Measurements from ENCODE around the gene PROX1.

PROX1 gene

DNA sequence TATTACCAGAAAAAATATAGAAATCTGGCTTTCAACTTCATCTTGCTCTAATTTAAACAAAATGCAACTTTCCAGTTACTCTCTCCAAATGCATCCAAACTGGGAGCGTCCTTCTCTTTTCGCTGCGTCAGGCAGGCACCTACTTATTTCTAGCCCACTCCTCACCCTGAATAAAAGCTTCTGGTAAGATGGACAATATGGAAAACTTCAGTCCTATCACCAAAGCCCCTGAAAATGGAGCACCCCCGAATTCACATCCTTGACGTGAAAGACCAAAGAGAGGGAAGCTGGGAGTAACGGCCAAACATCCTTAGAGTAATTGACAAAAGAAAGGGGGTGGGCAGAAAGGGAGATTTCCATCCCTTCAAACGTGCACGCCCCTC is 5.5 kb upstream of the PROX1 start:
- no peak for DNase-seq

- no peak for DNase-seq
Measured at GRCh38 chr1:213982672-213983492, 4.9 kb upstream of the PROX1 start.

DNA sequence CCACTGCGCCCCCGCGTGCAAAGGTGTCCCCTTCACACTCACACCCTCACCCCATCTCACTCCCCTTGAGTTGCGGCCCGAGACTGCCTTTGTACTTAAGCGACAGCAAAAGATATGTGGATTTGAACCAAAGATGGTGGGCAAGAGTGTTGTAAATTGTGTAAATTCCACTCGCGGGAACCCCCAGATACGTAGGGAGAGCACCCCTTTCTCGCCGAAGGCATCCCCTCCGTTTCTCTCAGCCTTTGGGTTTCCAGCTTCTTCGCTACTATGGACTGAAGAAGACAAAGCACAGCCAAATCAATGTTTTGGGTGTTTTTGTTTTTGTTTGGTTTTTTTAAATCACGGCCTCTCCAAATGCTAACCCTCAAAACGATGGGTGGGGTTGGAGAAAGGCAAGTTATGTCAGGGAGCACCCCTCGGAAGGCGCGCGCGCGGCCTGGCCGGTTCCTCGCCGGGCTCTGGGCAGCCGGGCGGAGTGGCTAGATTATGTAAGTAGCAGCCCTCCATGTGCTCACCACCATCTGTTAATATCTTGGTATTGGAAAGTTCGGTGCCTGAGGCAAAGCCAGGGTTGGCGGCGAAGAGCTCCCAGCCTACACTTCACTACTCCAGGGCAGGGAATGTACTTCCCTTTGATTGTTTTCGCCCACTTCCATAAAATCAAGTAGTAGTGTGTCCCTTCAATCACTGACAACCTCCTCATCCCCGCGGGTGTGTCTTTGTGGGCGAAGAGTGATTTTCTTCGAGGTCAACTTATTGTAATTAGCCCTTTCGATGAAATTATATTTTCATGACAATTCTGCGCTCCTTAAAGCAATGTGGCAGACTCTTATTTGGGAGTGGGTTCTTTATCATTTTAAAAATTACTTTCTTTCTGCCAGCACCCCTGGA is 4.0 kb upstream of the PROX1 start:
- no peak for DNase-seq

DNA sequence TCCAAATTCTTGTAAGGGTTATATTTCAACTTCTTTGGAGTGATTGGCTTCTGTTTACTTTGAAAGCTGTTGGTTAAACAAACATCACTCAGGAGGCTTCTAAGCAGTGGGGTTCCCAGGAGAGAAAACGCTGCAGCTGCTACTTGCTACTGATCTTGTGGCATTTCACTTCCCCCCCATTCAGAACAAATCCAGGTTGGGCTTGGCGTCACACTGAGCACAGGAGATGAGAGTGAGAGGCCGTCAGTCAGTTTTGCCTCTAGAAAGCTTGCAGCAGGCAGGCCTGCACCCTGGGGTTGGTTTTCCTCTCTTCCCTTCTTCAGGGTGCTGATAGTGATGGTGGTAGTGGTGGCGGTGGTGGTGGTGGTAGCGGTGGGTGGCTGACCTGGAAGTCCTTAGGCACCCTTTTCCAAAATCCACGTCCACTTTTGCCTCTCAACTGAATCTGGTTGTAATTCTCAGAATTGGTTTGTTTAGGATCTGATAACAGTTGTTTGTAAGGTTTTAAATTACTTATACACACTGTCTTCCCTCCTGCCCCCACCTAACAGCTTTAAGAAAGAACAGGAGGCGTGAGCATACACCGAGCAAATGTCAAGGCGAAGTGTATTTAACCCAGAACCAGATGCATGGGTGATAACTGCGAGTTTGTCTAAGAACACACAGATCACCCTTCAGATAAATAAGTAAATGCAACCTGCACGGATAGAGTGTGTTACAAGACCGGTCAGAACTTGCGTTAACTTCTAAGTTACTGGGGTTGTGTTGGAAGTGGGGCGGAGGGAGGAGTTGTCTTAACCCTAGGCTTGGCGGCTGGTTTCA is 3.2 kb upstream of the PROX1 start:
- DNase-seq: no peak

DNA sequence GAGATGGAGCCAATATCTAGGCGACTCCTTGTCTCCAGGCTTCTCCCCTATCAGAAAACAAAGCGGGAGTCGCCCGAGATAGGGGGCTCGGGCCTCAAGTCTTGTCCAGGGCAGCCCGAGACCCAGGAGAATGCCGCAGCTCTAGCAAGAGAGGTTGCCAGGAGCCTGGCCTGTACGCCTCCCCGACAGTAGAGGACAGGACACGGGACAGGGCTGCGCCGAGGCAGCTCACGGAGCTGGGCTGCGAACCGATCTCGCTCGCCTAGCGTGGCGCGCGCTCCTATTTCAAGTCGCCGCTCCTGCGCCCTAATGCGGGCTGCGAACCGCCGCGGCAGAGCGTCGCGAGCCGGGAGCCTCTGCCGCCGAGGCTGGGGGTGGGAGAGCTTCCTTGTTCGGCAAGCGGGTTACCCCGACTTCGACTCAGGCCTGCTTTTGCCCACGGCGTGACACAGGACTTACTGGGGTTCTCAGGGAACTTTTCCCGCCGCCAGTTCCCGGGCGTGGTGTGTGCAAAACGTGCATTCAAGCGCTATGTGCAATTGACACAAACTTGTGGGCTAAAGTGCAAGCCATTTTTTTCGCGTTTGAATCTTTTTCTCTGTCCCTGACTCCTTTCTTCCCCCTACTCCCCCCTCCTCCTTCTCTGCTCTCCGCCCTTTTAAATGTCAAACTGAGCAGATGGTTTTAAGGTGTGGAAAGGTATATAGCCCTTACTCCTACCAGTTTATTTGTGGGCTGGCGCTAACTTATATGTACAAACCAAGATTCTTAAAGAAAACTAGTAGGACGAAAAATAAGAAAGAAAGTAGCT is 2.4 kb upstream of the PROX1 start:
- no peak for DNase-seq

DNA sequence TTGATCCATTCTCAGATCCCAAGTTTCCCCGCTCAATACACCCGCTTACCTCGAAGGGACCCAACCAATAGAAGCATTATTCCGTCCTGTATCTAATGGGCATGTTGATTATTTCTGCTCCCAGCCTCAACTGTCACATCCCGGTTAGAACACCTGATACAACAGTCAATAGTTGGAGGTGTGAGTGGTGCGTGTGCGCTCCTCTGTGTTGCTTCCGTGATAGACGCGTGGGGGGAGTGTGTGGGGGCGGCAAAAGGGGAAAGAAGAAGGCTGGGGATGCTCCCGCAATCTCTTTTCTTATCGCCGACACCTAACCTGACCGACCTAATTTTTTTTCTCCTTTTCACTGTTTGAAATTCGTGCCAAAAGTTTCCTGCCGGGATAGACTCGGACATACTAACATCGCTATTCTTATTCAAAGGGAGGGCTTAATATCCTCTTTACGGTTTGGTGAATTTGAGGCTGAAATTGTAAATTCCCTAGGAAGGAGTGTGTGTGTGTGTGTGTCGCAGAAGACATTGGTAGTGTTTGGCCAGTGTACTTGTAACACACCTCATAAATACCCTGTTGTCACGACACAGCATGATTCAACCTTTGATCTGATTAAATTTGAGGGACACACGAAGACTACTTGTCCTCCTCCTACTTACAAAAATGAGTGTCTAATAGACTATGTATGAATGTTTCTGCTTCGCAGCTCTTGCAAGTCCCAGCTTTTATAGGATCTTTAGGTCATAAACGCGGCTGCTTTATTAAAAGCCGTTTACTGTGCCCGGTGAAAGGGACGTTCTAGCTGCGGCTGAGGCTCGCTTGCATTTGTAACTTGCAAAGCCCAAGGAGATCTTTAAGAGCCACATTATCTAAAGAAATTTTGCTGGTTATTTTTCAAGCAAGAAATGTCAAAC is 1.5 kb upstream of the PROX1 start:
- DNase-seq: no peak

DNA sequence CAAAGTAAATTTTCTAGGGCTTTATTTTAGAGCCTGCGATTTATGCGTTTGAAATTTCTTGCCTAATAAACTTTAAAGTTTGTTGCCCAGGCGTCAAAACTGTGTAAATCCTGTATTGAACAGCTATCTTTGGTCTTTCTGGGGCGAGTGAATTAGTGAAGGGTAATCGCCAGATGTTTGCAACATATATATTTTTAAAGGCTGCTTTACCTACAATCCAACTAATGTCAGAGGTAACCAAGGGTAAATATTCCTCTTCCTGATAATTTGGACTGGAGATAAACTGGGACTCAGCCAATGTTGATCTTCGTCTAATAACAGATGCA is 885 bp upstream of the PROX1 start:
- DNase-seq: no peak

DNA sequence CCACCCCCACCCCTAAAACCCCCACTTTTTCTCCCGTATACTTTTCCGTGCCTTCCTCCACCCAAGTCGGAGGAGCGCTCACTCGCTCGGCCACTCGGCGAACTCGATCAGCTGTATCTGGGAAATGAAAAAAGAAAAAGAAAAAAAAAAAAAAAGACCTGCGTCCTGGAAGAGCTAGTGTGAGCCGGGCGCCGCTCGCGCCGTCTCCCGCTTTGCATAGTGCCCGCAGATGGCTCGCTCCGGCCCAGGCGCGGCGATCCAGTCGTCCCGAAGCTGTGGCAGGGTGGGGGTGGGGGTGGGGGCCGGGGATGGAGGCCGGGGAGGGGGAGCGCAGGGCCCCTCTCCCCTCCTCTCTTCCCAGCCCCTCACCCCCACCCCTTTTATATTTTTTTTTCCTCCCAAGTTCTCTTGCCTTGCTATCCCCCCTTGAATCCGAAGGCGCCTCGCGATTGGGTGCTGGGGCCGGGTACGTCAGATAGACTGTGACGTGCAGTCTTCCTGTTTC is 299 bp upstream of the PROX1 start:
- peak in 1 of 2 donors; percentile 41 for DNase-seq

GRCh38 chr1:213988507-213989001 is 781 bp downstream of the PROX1 start:
- no peak for DNase-seq

- DNase-seq: no peak
Measured at GRCh38 chr1:213989002-213989855, 1.5 kb downstream of the PROX1 start.

- DNase-seq: no peak
Measured at GRCh38 chr1:213993929-213994328, 6.2 kb downstream of the PROX1 start.

GRCh38 chr1:213994888-213995287 is 7.1 kb downstream of the PROX1 start:
- DNase-seq: no peak

- no peak for DNase-seq
Measured at GRCh38 chr1:213995603-213996002, 7.8 kb downstream of the PROX1 start.

DNA sequence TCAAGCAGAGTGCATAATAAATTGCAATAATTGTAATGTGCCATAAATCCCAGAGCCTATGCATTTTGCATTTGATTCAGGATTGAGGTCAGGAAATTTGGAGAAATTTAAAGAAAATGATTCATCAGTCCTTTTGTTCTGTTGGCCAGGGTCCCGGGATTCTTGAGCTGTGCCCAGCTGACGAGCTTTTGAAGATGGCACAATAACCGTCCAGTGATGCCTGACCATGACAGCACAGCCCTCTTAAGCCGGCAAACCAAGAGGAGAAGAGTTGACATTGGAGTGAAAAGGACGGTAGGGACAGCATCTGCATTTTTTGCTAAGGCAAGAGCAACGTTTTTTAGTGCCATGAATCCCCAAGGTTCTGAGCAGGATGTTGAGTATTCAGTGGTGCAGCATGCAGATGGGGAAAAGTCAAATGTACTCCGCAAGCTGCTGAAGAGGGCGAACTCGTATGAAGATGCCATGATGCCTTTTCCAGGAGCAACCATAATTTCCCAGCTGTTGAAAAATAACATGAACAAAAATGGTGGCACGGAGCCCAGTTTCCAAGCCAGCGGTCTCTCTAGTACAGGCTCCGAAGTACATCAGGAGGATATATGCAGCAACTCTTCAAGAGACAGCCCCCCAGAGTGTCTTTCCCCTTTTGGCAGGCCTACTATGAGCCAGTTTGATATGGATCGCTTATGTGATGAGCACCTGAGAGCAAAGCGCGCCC is 8.7 kb downstream of the PROX1 start:
- DNase-seq: no peak

GRCh38 chr1:213997038-213997771 is 9.4 kb downstream of the PROX1 start:
- DNase-seq: no peak

GRCh38 chr1:213997772-213998107 is 10.0 kb downstream of the PROX1 start:
- no peak for DNase-seq

GRCh38 chr1:213998785-213999184 is 11.0 kb downstream of the PROX1 start:
- no peak for DNase-seq

DNA sequence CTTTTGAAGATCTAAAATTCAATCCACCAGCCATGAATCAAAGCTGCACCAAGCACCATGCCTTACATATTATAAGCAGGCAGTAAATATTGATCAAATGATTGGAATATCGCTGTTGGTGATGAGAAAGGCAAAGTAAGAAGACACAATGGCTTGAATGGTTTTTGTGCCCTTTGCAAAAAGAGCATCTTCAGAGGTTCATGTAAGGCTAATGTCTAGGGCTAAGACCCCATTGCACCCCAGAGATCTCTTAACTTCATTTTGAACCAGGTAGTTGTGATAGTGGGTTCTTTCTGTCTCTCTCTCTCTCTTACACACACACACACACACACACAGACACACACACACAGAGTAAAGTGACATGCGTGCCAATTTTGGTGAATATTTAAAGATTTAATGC is 12.0 kb downstream of the PROX1 start:
- DNase-seq: no peak

DNA sequence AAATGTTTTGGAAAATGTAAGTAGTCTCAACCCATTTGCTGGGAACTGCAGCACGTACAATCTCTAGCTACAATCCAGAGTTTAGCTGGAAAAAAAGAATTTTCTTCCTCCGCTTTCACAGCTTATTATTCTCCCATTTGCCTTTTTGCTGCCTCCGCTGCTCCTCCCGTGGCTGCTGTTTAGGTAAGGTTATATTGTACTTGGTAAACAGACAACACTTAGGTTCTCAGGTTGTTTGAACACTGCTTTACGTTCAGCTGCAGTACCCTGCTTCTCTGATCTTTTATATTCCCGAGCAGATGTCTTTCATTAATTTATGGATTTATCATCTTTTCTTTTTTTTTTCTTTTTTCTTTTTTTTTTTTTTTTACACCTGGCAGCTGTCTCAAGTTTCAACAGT is 14.3 kb downstream of the PROX1 start:
- DNase-seq: no peak
